ENCODE results near the gene IL10RB. TPM values are rescaled to one million over a fixed set of nuclear protein-coding genes. Genes with fewer than 3 reads are reported as not detected.
"Not testable (repeated sequence)": the region's sequence is repeated elsewhere in the genome, so short reads cannot be mapped to it uniquely, and the experiment has no call there.

IL10RB gene
- total RNA-seq, 2 donors from 2014 or later: 6.6 to 27.0 TPM

DNA sequence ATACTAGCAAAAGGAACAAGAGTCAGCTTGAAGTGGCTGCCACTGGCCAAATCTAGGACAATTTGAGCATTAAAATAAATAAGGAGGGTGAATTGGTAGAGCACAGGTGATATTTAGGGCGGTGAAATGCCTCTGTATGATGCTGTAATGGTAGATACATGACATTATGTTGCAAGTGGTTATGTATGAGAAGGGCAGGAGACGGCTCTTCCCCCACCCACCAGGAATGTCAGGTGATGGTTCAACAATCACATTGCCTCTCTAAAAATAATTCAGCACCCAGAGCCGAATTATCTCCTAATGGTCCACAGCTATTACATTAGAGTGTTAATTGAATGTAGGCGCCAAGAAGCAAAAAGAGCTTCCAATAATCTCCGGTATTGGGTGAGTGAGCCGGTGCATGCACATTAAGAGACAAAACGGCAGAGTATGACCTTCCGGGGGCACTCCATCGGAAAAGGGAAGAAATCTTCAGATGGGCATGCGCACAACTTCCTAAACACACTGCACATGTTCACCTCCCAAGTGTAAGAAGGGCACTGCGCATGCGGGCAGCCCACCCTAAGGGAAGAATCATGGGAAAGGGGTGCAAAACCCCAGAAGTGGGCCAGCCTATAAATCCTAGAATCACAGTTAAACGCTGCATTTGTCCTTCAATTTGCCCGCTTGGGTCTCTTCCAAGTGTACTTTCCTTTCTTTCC lies 51.8 kb downstream of the IL10RB start:
- ATAC-seq (no peak), DNase-seq (no peak)
- Histone ChIP-seq H3K4me3 (no peak overlapping the region), H3K27ac (peak overlapping the region in 1 of 4 donors; percentile 27), H3K4me1 (no peaks in the 10 kb centered on the region), H3K36me3 (replicated peaks in 1 of 2; ENCODE audit: insufficient read depth in 1 of 2, low read depth in 2 of 2) (no peaks in the 10 kb centered on the region), H3K9me3 (no peaks in the 10 kb centered on the region), H3K27me3 (no peaks in the 10 kb centered on the region)
- TF ChIP-seq POLR2A (IDR thresholded peaks at IDR 0.05) (no peak), CTCF (IDR thresholded peaks at IDR 0.05) (no peak)
- WGBS, 2 donors: 84 to 87% methylated on average over 14 of the region's 14 CpGs
- intact Hi-C loops (cut with DNase I): no loop called here

DNA sequence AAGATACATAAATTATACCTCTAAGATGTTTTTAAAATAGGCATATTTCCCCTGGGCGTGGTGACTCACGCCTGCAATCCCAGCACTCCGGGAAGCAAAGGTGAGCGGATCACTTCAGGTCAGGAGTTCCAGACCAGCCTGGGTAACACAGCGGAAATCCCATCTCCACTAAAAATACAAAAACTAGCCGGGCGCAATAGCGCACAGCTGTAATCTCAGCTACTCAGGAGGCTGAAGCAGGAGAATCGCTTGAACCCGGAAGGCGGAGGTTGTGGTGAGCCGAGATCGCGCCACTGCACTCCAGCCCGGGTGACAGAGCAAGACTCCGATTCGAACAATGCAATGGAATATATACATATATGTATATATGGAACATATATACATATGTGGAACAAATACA lies 54.8 kb downstream of the IL10RB start:
- H3K9me3 ChIP-seq; intact Hi-C loops (cut with DNase I); ATAC-seq; H3K4me3 ChIP-seq; H3K27ac ChIP-seq; H3K36me3 ChIP-seq (replicated peaks in 1 of 2; ENCODE audit: insufficient read depth in 1 of 2, low read depth in 2 of 2); H3K27me3 ChIP-seq; H3K4me1 ChIP-seq: not testable (repeated sequence)
- WGBS, 2 donors: 85 to 87% methylated on average over 17 of the region's 17 CpGs
- peak in 3 of 4 donors; percentile 22 to 34 (median 22) for DNase-seq

GRCh38 chr21:33323610-33324009 lies 57.4 kb downstream of the IL10RB start:
- Histone ChIP-seq H3K27ac (peak overlapping the region in 1 of 4 donors; percentile 100), H3K4me1 (peaks cover 24% of the 10 kb centered on the region)
- H3K27me3 ChIP-seq; H3K9me3 ChIP-seq; H3K36me3 ChIP-seq (replicated peaks in 1 of 2; ENCODE audit: insufficient read depth in 1 of 2, low read depth in 2 of 2); ATAC-seq; intact Hi-C loops (cut with DNase I); DNase-seq; H3K4me3 ChIP-seq: not testable (repeated sequence)

GRCh38 chr21:33324291-33325221 lies 58.4 kb downstream of the IL10RB start, which contains the start of gene IFNAR1:
TSS of gene IFNAR1 (plus strand) at chr21:33324970. CDS start at chr21:33325056, 86 bp downstream.
- WGBS, 2 donors: 0 to 1% methylated on average over 68 to 85 of the region's 86 CpGs
- peak; percentile 99 to 100 (median 99) for DNase-seq
- H3K27ac ChIP-seq: peak within 1 kb of the TSS; percentile 93 to 100 (median 98)
- H3K27me3 ChIP-seq: no peaks in the 10 kb centered on the region
- no peaks in the 10 kb centered on the region for H3K9me3 ChIP-seq
- H3K4me1 ChIP-seq: peaks cover 24% of the 10 kb centered on the region
- peak within 1 kb of the TSS; percentile 59 to 71 for H3K4me3 ChIP-seq
- peak; percentile 97 for ATAC-seq
- peak in 1 of 7 experiments; percentile 9 for TF ChIP-seq CTCF (IDR thresholded peaks at IDR 0.05)
- peak; percentile 65 to 95 (median 93) for TF ChIP-seq POLR2A (IDR thresholded peaks at IDR 0.05)
- intact Hi-C loops (cut with DNase I): no loop called here
- H3K36me3 ChIP-seq (replicated peaks in 1 of 2; ENCODE audit: insufficient read depth in 1 of 2, low read depth in 2 of 2): no peaks in the 10 kb centered on the region

DNA sequence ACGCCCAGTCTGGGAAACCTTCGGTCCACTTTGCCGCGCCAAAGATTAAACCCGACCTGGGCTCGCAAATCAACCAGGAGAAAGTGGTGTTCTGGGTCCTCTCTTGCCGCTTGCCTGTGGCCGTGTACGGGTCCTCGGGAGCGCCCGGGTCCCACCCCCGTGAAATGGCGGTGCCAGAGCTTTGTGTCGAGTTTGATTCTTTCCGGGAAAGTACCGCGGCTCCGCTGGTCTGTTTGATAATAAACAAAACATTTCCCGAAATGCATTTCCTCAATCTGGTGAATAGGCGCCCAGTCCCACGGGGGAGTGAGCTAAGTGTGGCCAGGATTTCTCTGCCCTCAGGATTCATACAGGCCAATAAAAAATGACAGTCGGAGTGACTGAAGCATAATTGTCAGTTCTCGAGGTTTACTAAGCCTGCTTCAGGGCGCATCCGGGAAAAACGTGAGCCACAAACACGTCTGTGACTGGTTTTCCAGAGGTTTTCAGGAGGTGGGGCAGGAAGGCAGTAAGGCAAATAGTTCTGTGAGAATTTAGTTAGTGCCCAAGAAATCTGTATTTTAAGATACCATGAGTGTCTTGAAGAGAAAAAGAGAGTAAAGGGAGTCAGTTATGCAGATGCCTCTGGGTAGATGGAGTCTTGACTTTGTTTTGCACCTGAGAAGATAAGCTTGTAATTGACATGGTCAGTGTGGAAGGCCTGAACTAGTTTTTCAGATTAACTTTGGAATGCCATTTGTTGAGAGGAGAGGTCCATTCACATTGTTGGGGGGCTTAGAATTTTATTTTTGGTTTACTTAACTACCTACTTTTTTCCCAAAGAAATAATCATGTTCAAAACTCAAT lies 59.3 kb downstream of the IL10RB start:
- Histone ChIP-seq H3K27me3 (no peaks in the 10 kb centered on the region), H3K4me1 (peaks cover 24% of the 10 kb centered on the region), H3K36me3 (replicated peaks in 1 of 2; ENCODE audit: insufficient read depth in 1 of 2, low read depth in 2 of 2) (no peaks in the 10 kb centered on the region), H3K27ac (peak overlapping the region; percentile 93 to 100 (median 98)), H3K4me3 (peak overlapping the region; percentile 59 to 71), H3K9me3 (no peaks in the 10 kb centered on the region)
- DNase-seq: peak; percentile 73 to 83 (median 81)
- peak; percentile 62 for ATAC-seq
- intact Hi-C loops (cut with DNase I): no loop called here
- TF ChIP-seq POLR2A (IDR thresholded peaks at IDR 0.05) (peak in 1 of 3 donors; percentile 64), CTCF (IDR thresholded peaks at IDR 0.05) (no peak)
- 0% methylated on average over 24 to 26 of the region's 28 CpGs for WGBS, 2 donors

Measured in body of pancreas (tissue), 4 donors.